HG03558 (cell line): ENCODE data around the gene ADRA2B.
"Not testable (repeated sequence)": the region's sequence is repeated elsewhere in the genome, so short reads cannot be mapped to it uniquely, and the experiment has no call there.

Experiments
- ATAC-seq: cut with Tn5 transposase; IDR thresholded peaks from one replicate; pipeline ENCODE4 v1.9.1; 2021; ENCODE audit warnings: moderate number of reproducible peaks; ENCODE audit not compliant: unreplicated experiment; ENCODE audit errors: extremely low read depth

ADRA2B gene

GRCh38 chr2:96091711-96092572, 24.4 kb downstream of the ADRA2B start:
- no peak for ATAC-seq

- ATAC-seq: no peak
Measured at GRCh38 chr2:96091141-96091710, 25.1 kb downstream of the ADRA2B start.

DNA sequence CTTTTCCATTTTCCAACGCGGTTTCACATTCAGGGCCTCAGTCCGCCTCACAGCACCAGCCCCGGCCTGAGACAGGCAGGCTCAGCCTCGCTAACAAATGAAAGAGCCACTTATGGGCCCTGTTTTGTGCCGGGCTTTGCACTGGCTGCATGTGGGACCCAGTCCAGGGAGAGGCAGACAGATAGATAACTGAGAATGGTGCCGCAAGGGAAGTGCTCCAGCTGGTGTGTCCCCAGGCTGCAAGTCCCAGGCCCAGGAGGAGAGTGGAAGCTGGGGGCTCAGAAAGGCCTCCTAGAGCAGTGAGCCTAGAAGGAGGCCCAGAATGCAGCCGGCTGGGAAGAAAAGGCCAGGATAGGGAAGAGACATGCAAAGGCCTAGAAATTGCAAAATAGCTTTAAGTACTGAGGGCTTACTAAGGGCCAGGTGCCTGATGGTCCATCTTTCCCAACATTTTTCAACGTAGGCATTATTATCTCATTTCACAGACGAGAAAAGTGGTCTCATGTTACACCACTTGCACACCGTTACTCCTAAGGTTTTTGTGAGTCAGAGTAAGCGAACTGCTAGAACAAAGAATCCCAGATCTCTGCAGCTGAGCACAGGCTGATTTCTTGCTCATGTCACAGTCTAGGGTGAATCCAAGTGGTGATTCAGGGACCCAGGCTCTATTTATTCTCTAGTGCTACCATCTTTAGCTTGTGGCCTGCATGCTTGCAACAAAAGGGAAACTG, 26.0 kb downstream of the ADRA2B start:
- no peak for ATAC-seq

GRCh38 chr2:96089356-96090195, 26.8 kb downstream of the ADRA2B start:
- ATAC-seq: no peak

GRCh38 chr2:96088340-96089335, 27.7 kb downstream of the ADRA2B start:
- ATAC-seq: no peak

- no peak for ATAC-seq
Measured at GRCh38 chr2:96087130-96087529, 29.2 kb downstream of the ADRA2B start.

GRCh38 chr2:96085541-96086355, 30.6 kb downstream of the ADRA2B start:
- ATAC-seq: no peak

DNA sequence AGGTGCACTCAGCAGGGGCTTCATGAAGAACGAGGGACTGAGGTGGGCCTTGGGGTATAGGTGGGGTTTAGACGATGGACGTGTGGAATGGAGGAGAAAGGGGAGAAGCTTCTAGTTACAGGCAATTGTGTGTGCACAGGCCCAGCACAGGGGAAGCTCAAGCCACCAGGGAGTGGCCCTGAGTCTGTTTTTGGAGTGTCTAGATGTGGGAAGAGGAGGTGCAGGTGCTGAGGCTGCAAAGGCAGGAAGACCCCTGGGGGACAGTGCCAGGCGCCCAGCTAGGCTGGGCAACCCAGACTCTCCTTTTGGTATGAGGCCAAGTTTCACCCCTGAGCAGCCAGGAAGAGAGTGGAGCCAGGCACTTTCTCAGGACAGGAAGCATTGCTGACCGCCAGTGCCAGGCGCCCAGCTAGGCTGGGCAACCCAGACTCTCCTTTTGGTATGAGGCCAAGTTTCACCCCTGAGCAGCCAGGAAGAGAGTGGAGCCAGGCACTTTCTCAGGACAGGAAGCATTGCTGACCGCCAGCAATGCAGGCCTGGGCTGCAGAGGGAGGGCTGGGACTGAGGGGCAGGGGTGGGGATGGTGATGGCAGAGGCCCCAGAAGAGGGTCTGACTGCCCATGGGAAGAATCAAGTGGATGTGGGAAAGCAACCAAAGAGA, 31.4 kb downstream of the ADRA2B start:
- ATAC-seq: not testable (repeated sequence)

- ATAC-seq: no peak
Measured at GRCh38 chr2:96083989-96084857, 32.1 kb downstream of the ADRA2B start.

GRCh38 chr2:96083064-96083939, 33.1 kb downstream of the ADRA2B start:
- no peak for ATAC-seq

GRCh38 chr2:96082211-96083063, 33.9 kb downstream of the ADRA2B start:
- no peak for ATAC-seq

DNA sequence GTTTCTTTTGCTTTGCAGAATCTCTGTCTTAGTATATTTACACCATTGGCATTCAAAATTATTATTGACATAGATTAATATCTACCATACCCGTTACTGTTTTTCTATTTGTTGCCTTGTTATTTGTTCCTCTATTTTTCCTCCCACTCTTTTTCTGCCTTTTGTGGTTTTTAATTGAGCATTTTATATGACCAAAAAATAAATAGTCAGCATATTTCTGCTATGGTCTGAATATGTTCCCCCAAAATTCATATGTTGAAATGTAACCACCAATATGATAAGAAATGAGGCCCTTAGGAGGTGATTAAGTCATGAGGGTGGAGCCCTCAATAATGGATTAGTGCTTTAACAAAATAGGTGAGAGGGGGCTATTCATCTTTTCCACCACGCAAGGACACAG, 35.3 kb downstream of the ADRA2B start:
- ATAC-seq: no peak

DNA sequence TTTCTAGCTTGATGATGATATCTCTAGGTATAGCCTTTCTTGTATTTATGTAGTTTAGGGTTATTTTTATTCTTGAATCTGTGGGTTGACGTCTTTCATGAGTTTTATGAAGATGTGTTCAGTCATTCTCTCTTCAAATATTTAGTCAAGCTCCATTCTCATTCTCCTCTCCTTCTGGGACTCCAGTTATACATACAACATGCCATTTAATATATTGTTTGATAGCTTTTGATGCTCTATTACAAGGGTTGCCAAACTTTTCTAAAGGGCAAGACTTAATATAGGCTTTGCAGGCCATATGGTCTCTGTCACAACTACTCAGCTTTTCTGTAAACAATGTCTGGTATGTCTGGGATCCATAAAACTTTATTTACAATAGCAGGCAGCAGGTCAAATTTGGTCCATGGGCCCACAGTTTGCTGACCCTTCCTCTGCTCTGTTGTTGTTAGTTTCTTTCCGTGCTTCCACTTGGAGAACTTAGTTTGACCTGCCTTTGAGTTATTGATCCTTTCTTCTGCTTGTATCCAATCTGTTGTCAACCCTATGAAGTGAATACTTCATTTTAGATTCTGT, 41.1 kb downstream of the ADRA2B start:
- ATAC-seq: no peak

- no peak for ATAC-seq
Measured at GRCh38 chr2:96074156-96074555, 42.2 kb downstream of the ADRA2B start.
